Measurements from ENCODE around the gene CHST15.

The CHST15 gene

DNA sequence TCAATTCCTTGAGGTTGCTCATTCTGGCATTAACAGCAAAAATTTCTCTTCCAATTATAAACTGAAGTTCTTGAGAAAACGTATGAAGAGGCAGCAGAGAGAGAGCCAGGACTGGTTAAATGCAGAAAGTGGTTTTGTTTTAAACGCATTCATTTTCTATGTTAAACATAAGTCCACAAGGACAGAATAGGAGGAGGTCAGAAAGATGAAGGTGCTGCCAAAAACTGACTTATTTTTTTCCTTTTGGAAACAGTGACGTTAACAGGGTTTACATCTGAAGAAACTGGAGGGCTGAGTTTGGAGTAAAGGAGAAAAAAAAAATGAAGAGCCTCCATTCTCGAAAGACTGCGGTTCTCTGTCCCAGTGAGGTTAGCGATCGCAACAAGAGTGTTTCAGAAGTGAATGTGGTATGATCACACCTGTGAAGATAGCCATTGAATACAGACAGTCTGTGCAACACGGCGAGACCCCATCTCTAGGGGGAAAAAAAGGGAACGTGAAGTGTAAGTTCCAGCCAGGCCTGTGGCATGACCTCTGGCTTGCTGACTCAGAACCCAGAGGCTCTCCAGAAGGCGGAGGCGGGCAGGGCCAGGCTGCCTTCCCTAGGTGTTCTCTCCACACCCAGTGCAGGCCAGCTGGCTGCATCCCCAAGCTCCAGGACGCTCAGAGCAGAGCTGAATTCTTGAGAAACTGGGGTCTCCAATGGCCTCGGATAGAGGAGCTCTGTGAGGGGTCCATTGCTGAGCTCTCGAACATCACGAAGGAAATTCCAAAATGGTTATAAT, 84.0 kb downstream of the CHST15 start:
- DNase-seq (ENCODE audit: low read depth, low spot score), result no peak
- TF ChIP-seq, protein P1, sequence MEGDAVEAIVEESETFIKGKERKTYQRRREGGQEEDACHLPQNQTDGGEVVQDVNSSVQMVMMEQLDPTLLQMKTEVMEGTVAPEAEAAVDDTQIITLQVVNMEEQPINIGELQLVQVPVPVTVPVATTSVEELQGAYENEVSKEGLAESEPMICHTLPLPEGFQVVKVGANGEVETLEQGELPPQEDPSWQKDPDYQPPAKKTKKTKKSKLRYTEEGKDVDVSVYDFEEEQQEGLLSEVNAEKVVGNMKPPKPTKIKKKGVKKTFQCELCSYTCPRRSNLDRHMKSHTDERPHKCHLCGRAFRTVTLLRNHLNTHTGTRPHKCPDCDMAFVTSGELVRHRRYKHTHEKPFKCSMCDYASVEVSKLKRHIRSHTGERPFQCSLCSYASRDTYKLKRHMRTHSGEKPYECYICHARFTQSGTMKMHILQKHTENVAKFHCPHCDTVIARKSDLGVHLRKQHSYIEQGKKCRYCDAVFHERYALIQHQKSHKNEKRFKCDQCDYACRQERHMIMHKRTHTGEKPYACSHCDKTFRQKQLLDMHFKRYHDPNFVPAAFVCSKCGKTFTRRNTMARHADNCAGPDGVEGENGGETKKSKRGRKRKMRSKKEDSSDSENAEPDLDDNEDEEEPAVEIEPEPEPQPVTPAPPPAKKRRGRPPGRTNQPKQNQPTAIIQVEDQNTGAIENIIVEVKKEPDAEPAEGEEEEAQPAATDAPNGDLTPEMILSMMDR (IDR thresholded peaks at IDR 0.05; ENCODE audit: insufficient read depth, low read length, missing control alignments), result no peak
- H3K4me3 ChIP-seq (ENCODE audit: low read depth, low read length), result no peak overlapping the region
- POLR2A ChIA-PET, result no interaction called here
- CTCF ChIA-PET, result interaction anchor here (1.3 to 1.6 kb wide), 2 partner anchors 10 to 15 kb away, joined by 3 to 4 read pairs; no protein-coding TSS in a partner anchor

DNA sequence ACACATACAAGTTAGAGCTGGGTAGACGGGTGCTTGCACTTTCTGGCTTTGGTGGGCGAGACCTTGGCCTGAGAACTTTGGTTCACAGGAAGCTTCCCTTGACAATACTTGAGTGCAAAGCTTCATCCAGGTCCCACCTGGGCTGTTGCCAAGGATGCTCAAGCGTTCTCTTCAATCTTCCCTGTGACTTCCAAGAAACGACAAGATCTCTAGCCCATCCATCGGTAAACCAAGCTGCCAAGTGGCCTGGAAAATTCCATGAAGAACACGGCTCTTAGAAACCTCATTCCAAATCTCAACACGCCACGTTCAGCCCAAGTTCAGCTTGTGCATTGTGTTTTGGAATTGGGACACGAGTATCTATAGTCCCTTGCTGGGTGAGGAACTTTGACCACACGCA, 84.7 kb downstream of the CHST15 start:
- no peak overlapping the region for H3K4me3 ChIP-seq (ENCODE audit: low read depth, low read length)
- CTCF ChIA-PET, result interaction anchor here (1.3 kb wide), 1 partner anchor 9 kb away, joined by 3 read pairs; no protein-coding TSS in a partner anchor
- POLR2A ChIA-PET, result no interaction called here
- TF ChIP-seq, protein P1 (IDR thresholded peaks at IDR 0.05; ENCODE audit: insufficient read depth, low read length, missing control alignments), result no peak
- no peak for DNase-seq (ENCODE audit: low read depth, low spot score)

DNA sequence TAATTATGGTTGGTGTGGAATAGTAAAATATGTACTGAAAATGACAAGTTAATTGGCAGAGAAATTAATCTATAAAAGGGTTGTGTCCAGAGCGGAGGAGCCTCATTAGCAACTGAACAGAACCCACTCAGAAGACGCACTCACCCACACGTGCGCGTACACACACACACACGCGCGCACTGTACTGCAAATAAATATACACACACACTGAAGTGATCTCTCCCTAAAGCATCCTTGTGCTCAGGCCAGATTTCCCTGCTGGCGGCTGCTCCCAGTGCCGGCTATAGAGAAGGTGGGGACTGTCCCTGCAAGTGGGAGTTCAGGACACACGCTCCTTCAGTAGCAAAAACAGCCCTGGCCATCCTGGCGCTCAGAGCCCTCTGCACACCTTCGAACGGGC, 85.2 kb downstream of the CHST15 start:
- CTCF ChIA-PET, result no interaction called here
- no peak overlapping the region for H3K4me3 ChIP-seq (ENCODE audit: low read depth, low read length)
- POLR2A ChIA-PET, result no interaction called here
- no peak for DNase-seq (ENCODE audit: low read depth, low spot score)
- TF ChIP-seq, protein P1 (IDR thresholded peaks at IDR 0.05; ENCODE audit: insufficient read depth, low read length, missing control alignments), result no peak

DNA sequence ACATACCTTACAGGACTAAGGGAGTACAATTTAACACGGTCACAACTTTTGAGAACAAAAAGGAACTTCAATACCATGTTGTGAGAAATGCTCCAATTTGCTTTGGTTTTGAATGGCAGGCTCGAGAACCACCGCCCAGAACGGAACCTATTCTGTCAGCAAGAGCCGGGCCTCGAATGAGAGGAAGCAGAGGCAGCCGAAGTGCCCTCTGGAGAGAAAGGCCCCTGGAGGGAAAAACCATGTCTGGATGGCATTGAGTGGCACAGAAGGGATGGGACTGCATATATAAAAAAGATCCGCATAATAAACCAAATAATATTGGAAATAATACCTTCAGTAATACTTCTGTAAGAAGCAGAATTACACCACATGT, 85.6 kb downstream of the CHST15 start:
- TF ChIP-seq, protein P1 (IDR thresholded peaks at IDR 0.05; ENCODE audit: insufficient read depth, low read length, missing control alignments), result no peak
- CTCF ChIA-PET, result no interaction called here
- H3K4me3 ChIP-seq (ENCODE audit: low read depth, low read length), result no peak overlapping the region
- POLR2A ChIA-PET, result no interaction called here
- DNase-seq (ENCODE audit: low read depth, low spot score), result no peak

DNA sequence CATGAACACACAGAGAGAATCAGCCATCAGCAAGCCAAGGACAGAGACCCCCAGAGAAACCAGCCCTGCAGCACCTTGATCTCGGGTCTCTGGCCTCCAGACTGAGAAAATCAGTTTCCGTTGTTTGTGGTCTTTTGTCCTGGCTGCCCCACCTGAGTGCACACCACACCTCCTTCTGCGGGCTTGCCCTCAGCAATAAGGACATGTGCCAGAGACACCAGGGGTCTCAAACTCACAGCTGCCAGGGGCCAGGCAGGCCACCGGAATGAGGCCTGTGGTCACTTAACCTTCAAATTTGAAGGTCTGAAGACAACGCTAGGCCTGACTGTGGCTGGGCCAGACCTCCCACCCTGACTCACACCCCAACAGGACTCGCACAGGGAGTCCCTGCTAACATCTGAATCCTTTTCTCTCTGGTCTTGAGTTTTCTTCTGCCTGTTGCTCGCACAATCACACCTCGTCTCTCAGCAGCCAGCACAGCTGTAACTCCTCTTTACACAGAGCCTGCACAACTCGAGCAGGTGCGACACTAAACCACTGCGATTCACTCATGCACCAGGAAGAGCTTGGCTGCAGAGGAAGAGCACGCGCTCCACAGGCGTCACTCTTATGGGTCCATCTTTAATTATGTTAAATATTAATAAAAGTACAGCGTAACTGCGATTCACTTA, 86.2 kb downstream of the CHST15 start:
- ChIA-PET CTCF (no interaction called here), POLR2A (no interaction called here)
- DNase-seq (ENCODE audit: low read depth, low spot score), result no peak
- TF ChIP-seq, protein P1 (IDR thresholded peaks at IDR 0.05; ENCODE audit: insufficient read depth, low read length, missing control alignments), result no peak
- no peak overlapping the region for H3K4me3 ChIP-seq (ENCODE audit: low read depth, low read length)

DNA sequence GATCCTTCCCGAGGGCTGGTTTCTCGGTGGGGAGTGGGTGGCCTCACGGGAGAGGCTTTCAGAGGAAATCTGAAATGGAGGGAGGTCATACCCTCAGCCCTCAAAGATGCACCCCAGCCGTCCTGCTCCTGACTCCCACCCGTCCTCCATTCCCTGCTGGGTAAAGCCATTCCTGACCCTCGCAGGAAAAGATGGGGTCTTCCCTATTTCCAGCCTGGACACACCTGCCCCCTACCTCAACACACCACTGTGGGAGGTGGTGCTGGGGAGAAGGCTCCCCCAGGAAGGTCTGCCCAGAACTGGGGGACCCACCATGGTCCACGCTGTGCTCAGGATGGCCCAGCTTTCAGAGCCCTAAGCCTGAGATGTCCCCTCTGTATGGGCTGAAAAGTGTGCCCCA, 86.9 kb downstream of the CHST15 start:
- CTCF ChIA-PET, result interaction anchor here (1.4 to 1.5 kb wide), 2 partner anchors 9 to 382 kb away, joined by 5 to 7 read pairs; no protein-coding TSS in a partner anchor
- TF ChIP-seq, protein P1 (IDR thresholded peaks at IDR 0.05; ENCODE audit: insufficient read depth, low read length, missing control alignments), result no peak
- POLR2A ChIA-PET, result no interaction called here
- H3K4me3 ChIP-seq (ENCODE audit: low read depth, low read length), result no peak overlapping the region
- DNase-seq (ENCODE audit: low read depth, low spot score), result no peak

All from AG04449 (cell line).